ENCODE measurements around the gene CTTNBP2. TPM values are rescaled to one million over a fixed set of nuclear protein-coding genes. Genes with fewer than 3 reads are reported as not detected.

Gene CTTNBP2
- total and polyA plus RNA-seq, 2 donors (not counting 1 experiment from before 2014, with no cell fraction given) = 8.3 to 12.0 TPM

DNA sequence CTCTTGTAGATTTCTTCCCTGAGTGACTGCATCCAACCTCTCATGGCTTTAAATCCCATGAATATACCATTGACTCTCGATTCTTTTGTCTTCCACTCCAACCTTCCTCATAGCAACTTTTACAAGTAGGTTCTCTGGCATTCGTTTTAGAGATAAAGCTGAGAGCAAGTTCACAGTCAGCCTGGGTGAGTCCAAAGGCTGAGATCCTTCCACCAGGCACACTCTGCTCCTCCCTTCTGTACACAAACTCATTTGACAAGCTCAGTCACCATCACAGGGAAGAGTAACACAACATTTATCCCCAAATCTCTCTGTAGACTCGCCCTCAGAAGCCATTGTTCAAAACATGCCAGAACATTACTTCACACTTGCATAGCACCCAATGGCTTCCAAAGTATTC is 10.9 kb downstream of the CTTNBP2 start:
- H3K27ac ChIP-seq (ENCODE audit: insufficient read depth, low read length) = no peak overlapping the region
- no peaks in the 10 kb centered on the region for H3K9me3 ChIP-seq (ENCODE audit: control insufficient read depth, insufficient read depth, low read depth, low read length)
- no peak overlapping the region for H3K4me3 ChIP-seq (replicated peaks in 1 of 4; ENCODE audit: control extremely low read depth in 1 of 4, insufficient read depth in 1 of 4, low read depth in 3 of 4, low read length in 4 of 4)
- TF ChIP-seq EZH2 (IDR thresholded peaks at IDR 0.05; ENCODE audit: low read length, missing control alignments) = no peak
- TF ChIP-seq, protein P1, sequence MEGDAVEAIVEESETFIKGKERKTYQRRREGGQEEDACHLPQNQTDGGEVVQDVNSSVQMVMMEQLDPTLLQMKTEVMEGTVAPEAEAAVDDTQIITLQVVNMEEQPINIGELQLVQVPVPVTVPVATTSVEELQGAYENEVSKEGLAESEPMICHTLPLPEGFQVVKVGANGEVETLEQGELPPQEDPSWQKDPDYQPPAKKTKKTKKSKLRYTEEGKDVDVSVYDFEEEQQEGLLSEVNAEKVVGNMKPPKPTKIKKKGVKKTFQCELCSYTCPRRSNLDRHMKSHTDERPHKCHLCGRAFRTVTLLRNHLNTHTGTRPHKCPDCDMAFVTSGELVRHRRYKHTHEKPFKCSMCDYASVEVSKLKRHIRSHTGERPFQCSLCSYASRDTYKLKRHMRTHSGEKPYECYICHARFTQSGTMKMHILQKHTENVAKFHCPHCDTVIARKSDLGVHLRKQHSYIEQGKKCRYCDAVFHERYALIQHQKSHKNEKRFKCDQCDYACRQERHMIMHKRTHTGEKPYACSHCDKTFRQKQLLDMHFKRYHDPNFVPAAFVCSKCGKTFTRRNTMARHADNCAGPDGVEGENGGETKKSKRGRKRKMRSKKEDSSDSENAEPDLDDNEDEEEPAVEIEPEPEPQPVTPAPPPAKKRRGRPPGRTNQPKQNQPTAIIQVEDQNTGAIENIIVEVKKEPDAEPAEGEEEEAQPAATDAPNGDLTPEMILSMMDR (conservative IDR thresholded peaks at IDR 0.05 in 1 of 2, IDR thresholded peaks at IDR 0.05 in 1 of 2; ENCODE audit: low read depth in 1 of 2, low read length in 2 of 2) = no peak
- no peaks in the 10 kb centered on the region for H3K27me3 ChIP-seq (ENCODE audit: control insufficient read depth, insufficient read depth, low read length)
- no peaks in the 10 kb centered on the region for H3K36me3 ChIP-seq (ENCODE audit: control insufficient read depth, insufficient read depth, low read length)
- no peak overlapping the region for H3K4me2 ChIP-seq (ENCODE audit: extremely low read depth, insufficient read depth, low read length)
- no peak for DNase-seq (ENCODE audit: low read depth in 2 of 2)
- H3K9ac ChIP-seq (ENCODE audit: insufficient read depth, low read length) = no peak overlapping the region
- H3K79me2 ChIP-seq (ENCODE audit: control insufficient read depth, insufficient read depth, low read length) = peaks cover 34% of the 10 kb centered on the region
- H2AFZ ChIP-seq (ENCODE audit: low read length) = no peak overlapping the region
- no peaks in the 10 kb centered on the region for H4K20me1 ChIP-seq (ENCODE audit: control insufficient read depth, extremely low read depth, insufficient read depth, low read length)
- peaks cover 7% of the 10 kb centered on the region for H3K4me1 ChIP-seq (ENCODE audit: control insufficient read depth, extremely low read depth, insufficient read depth, low read length)

DNA sequence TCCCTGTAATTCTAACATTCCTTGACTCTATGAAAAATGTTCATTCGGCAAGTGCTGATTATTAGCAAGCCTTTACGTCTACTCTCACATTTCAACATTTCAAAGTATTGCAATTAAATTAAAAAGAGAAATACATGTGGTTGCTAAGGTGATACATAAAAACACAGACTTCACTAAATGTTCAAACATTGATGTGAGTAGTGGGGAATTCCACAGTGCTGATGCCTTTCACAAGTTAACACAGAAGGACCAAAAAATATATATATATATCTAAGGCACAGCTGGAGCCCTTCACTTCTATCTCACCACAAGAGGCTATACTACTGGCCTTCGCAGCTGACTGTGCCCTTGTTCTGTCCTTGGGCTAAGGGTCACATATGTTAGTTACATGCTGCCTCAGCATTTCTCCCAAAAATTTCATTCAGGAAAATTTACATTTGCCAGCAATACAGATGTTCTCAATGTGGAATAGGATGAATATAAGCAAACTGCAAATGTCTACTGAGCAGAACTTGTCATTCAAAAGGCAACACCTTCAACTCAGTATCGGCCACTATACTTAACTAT is 13.9 kb downstream of the CTTNBP2 start:
- no peaks in the 10 kb centered on the region for H4K20me1 ChIP-seq (ENCODE audit: control insufficient read depth, extremely low read depth, insufficient read depth, low read length)
- H3K27ac ChIP-seq (ENCODE audit: insufficient read depth, low read length) = no peak overlapping the region
- TF ChIP-seq EZH2 (IDR thresholded peaks at IDR 0.05; ENCODE audit: low read length, missing control alignments) = no peak
- TF ChIP-seq, protein P1 (conservative IDR thresholded peaks at IDR 0.05 in 1 of 2, IDR thresholded peaks at IDR 0.05 in 1 of 2; ENCODE audit: low read depth in 1 of 2, low read length in 2 of 2) = no peak

DNA sequence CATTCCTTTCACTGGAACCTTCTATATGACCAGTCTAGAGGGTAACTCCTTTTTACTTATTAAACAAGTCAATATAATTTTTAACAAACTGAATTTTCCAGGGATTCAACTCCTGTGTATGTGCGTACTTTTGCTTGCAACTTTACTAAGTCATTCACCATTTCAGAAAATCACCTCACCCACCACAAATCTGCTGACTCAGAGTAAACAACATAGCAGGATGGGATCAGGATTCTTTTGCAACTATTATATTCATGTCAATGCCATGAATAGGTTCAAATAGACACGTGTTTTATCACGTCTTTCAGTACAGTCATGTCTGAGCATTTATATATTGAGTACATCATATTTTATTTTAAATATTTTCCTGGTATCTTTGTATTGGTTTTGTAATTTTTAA is 14.5 kb downstream of the CTTNBP2 start:
- Histone ChIP-seq H3K27me3 (ENCODE audit: control insufficient read depth, insufficient read depth, low read length) (no peaks in the 10 kb centered on the region), H3K79me2 (ENCODE audit: control insufficient read depth, insufficient read depth, low read length) (peaks cover 15% of the 10 kb centered on the region), H2AFZ (ENCODE audit: low read length) (no peak overlapping the region), H3K4me3 (replicated peaks in 1 of 4; ENCODE audit: control extremely low read depth in 1 of 4, insufficient read depth in 1 of 4, low read depth in 3 of 4, low read length in 4 of 4) (no peak overlapping the region), H3K36me3 (ENCODE audit: control insufficient read depth, insufficient read depth, low read length) (no peaks in the 10 kb centered on the region), H3K4me1 (ENCODE audit: control insufficient read depth, extremely low read depth, insufficient read depth, low read length) (peaks cover 4% of the 10 kb centered on the region), H3K4me2 (ENCODE audit: extremely low read depth, insufficient read depth, low read length) (no peak overlapping the region), H3K27ac (ENCODE audit: insufficient read depth, low read length) (no peak overlapping the region), H4K20me1 (ENCODE audit: control insufficient read depth, extremely low read depth, insufficient read depth, low read length) (no peaks in the 10 kb centered on the region), H3K9ac (ENCODE audit: insufficient read depth, low read length) (no peak overlapping the region), H3K9me3 (ENCODE audit: control insufficient read depth, insufficient read depth, low read depth, low read length) (no peaks in the 10 kb centered on the region)
- TF ChIP-seq EZH2 (IDR thresholded peaks at IDR 0.05; ENCODE audit: low read length, missing control alignments) = no peak
- TF ChIP-seq, protein P1 (conservative IDR thresholded peaks at IDR 0.05 in 1 of 2, IDR thresholded peaks at IDR 0.05 in 1 of 2; ENCODE audit: low read depth in 1 of 2, low read length in 2 of 2) = no peak
- DNase-seq (ENCODE audit: low read depth in 2 of 2) = peak in 1 of 2 donors; percentile 6

More for the DNA sequence above, 13.9 kb downstream of the CTTNBP2 start:
- Histone ChIP-seq H3K79me2 (ENCODE audit: control insufficient read depth, insufficient read depth, low read length) (peaks cover 15% of the 10 kb centered on the region), H3K4me2 (ENCODE audit: extremely low read depth, insufficient read depth, low read length) (no peak overlapping the region), H3K9me3 (ENCODE audit: control insufficient read depth, insufficient read depth, low read depth, low read length) (no peaks in the 10 kb centered on the region), H2AFZ (ENCODE audit: low read length) (no peak overlapping the region), H3K9ac (ENCODE audit: insufficient read depth, low read length) (no peak overlapping the region), H3K27me3 (ENCODE audit: control insufficient read depth, insufficient read depth, low read length) (no peaks in the 10 kb centered on the region), H3K4me3 (replicated peaks in 1 of 4; ENCODE audit: control extremely low read depth in 1 of 4, insufficient read depth in 1 of 4, low read depth in 3 of 4, low read length in 4 of 4) (no peak overlapping the region), H3K4me1 (ENCODE audit: control insufficient read depth, extremely low read depth, insufficient read depth, low read length) (peaks cover 7% of the 10 kb centered on the region), H3K36me3 (ENCODE audit: control insufficient read depth, insufficient read depth, low read length) (no peaks in the 10 kb centered on the region)
- peak in 1 of 2 donors; percentile 51 for DNase-seq (ENCODE audit: low read depth in 2 of 2)

Measured in fibroblast of lung (primary cell).